Measurements from ENCODE around the gene SLC9A9.
"Not testable (repeated sequence)": the region's sequence is repeated elsewhere in the genome, so short reads cannot be mapped to it uniquely, and the experiment has no call there.

Gene SLC9A9

DNA sequence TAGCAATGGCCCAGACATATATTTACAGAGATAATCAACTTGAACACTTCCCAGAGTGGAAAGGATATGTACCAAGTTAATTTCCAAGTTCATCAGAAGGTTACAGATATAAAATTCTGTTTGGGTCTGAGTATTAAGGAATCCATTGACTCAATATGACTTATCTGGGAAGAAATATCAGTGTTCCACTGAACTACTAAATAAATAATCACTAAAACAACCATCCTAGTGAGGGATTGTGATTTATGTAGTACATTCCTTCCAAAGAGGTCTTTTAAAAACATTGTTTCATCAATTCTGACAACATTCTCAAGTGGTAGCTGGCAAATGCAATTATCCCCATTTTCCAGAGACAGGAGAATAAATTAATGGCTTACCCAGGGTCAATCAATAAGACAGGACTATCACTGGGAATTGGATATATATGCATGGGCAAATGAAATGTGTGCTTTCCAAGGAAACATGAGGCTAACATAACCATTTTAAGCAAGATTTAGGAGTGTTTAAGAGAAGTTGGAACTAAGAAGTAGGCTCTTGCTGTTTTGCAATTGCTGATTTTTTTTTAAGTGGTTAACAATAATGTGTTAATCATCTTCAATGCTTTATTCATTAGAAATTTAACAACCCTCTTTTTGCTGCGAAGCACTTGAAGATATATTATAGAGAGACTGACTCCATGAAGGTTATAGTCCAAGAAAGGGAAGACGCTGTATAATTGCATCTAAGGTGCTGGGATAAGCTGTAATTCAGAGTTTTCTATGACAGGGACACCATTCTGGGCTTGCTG is 37.9 kb downstream of the SLC9A9 start:
- no peak for DNase-seq (ENCODE audit: low spot score)

DNA sequence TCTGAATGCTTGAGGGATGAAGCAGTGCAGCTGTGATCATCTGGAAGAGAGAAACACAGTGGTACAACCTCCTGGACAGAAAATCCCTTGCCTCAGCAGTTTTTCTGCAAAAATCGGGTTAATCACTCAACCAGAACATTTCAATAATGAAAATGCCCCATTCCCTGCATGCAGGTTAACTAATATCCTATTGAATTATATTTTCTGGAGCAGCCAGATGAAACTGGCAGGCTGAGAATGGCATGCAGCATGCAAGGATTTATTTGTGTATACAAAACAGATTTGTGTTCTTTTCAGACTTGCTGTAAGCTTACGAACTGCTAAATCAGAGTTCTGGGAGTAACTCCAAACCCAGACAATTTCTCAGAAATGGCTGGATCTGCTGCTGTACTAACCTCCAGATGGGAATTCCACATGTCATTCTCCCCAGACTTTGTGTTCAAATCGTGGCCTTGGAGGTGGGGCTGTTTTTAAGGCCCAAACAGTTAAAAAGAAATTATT is 39.1 kb downstream of the SLC9A9 start:
- DNase-seq (ENCODE audit: low spot score) = no peak

DNA sequence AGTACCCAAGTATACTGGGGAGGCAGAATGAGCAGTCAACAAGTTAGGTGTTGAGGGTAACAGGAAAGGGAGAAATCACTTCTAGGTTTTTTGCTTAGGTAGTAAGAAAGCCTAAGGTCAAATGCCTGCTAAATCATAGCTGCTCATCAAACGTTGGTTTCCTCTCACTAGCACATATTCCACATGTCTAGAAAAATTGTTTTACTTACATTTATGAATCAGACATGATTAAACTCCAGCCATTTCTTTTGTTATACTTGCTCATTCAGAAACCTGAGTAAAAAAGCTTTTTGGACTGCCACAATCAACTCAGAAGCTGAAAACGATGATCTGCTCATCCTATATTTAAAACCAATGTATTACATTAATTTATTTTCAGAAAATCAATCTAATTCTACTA is 40.2 kb downstream of the SLC9A9 start:
- DNase-seq (ENCODE audit: low spot score) = peak; percentile 47

DNA sequence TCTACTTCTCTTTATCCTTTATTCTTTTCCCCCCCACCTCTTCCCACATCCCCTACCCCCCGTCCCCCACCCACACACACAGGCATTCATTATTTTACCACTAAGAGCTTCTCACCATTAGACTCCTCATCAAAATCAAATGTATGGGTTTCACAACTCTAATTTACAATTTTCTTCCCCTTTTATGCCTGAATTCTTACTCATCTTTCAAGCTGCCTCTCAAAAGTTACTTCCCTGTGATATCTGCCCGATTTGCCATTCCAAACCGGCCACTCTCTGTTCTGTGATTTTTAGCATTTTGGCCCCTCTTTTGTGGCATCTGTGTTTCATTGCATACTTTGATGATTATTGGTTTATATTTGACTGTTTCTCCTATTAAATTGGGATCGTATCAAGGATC is 42.2 kb downstream of the SLC9A9 start:
- DNase-seq (ENCODE audit: low spot score) = no peak

DNA sequence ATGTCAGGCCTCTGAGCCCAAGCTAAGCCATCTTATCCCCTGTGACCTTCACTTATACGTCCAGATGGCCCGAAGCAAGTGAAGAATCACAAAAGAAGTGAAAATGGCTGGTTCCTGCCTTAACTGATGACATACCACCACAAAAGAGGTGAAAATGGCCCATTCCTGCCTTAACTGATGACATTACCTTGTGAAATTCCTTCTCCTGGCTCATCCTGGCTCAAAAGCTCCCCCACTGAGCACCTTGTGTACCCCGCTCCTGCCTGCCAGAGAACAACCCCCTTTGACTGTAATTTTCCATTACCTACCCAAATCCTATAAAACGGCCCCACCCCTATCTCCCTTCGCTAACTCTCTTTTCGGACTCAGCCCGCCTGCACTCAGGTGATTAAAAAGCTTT is 42.8 kb downstream of the SLC9A9 start:
- not testable (repeated sequence) for DNase-seq (ENCODE audit: low spot score)

DNA sequence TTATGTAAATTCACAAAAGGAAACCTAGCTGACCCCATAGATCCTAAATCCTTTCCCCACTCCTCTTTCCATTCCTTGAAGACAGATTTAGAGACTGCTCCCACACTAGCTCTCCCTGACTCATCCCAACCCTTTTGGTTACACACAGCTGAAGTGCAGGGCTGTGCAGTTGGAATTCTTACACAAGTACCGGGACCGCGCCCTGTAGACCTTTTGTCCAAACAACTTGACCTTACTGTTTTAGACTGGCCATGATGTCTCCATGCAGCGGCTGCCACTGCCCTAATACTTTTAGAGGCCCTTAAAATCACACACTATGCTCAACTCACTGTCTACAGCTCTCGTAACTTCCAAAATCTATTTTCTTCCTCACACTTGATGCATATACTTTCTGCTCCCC is 47.2 kb downstream of the SLC9A9 start:
- DNase-seq (ENCODE audit: low spot score) = not testable (repeated sequence)

DNA sequence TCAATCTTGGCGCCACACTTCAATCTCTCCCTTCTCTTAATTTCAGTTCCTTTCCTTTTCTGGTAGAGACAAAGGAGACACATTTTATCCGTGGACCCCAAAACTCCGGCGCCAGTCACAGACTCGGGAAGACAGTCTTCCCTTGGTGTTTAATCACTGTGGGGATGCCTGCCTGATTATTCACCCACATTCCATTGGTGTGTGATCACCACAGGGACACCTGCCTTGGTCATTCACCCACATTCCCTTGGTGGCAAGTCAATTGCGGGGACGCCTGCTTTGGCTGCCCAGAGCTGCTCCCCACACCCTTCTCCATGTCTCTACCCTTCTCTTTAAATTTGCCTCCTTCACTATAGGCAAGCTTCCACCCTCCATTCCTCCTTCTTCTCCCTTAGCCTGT is 50.1 kb downstream of the SLC9A9 start:
- not testable (repeated sequence) for DNase-seq (ENCODE audit: low spot score)

DNA sequence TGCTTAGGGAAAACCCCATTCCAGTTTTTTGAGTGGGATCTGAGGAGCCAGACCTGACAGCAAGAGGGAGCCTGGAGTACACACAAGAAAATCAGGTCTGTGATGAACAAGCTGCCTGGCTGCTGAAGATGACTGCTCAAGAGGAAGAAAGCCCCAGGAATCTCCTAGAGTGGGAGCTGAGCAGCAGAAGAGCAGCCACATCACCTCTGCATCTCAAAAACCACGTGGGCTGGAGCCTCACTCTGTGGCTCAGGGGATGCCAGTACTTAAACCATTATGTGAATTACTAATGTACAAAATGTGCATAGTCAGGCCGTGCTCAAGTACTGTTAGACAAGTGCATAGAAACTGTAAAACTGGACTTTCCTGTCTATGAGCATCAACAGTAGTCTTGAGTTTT is 52.4 kb downstream of the SLC9A9 start:
- no peak for DNase-seq (ENCODE audit: low spot score)

DNA sequence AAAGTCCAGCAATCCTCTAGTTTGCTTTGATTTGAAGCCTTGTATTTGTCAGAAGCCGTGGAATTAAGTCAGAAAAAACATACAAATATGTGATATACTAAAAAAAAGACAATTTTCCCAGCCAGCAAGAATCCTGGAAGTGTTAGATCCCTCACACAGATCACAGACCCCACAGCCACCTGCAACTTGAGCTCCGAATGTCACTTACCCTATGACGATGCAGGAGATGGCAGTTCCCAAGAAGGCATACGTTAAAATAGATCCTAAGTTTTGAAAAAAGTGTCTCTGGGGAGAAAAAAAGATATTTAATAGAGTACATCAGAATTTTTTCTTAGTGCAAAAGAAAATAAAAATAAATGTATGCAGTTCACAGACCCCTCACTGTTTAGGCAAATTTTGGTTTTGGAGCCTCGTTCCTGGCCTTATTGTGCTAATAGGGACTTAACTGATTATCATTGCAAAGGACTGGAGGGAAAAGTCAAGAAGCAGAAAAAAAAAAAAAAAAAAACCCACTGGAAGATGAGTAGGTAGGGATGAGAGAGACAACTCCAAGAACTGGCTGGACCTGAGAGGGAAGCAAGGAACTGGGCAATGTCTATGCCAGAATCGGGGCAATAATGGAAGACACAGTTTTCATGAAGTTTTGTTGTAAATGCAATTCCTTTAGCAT is 53.3 kb downstream of the SLC9A9 start:
- DNase-seq (ENCODE audit: low spot score) = no peak

DNA sequence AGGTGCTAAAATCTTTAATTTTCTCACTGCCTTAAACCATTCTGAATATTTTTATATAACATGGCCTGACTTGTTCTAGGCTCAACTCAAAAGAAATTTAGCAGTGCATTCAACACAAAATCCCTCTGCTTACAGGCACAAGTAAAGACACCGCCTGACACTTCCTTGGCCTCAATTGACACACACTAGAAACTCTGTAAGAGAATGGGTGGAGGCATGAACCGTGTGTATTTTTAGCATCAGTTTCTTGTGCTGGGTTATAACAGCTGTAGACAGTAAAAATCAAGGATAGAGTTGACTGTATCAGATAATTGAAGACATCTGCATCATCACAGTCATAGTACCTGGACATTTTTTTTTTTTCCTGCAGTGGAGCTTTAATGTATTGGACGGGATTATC is 54.3 kb downstream of the SLC9A9 start:
- DNase-seq (ENCODE audit: low spot score) = no peak

DNA sequence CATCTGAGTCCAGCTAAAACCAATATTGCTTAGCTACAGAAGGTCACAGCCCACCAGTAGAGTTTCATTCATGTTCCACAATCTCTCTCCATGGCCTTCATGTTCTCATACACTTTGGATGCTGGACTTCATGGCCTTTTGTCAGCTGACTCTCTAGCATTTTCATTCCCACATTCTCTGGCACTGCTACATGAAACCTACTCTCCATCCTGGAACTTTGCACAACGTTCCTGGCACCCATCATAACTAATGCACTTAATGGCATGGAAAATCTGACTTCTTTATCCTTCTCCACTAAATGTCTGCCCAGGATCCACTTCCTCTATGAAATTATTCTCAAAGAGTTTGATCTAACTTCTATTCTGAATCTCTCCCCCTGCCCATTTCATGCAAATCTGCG is 56.9 kb downstream of the SLC9A9 start:
- no peak for DNase-seq (ENCODE audit: low spot score)

DNA sequence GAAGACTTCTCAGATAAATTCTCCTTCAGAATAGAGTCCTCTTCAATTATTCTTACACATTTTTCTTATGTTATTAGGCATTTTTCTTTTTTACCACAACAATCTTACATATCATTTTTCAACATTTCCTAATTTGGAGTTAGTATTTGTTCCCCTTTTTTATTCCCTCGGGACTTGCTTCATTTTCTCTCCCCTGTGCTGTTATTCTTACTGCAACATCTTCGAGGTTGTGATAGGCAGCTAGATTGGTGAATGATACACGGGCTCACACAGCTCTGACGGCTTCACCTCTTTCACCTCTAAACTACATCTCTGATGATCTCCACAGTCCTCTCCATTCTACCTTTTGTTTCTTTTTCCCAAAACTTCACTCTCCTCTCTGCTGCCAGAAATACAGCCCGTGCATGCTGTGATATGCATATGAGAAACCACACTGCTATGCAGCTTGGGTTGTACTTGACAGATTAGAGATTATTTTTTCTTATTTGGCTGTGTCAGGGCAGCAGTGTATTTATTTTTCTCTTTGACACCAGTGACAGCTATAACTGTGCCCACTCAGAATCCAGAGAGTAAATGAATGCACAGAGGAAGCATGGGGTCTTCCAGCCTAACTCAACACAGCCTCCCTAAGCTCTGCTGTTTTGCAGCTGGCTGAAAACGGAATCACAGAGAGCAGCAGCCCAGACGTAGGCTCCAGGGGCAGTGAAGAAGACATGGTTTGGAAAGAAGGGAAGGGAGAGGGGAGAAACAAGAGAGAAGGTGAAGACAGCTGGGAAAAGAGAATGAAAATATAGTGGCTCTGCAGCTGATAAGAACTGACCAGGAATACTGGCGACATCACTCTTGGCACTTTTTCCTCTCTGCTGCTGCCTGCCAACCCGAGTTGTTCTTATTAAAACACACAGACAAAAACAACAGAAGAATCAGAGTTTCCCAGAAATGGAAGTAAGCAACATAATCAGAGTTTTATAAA is 61.8 kb downstream of the SLC9A9 start:
- no peak for DNase-seq (ENCODE audit: low spot score)

DNA sequence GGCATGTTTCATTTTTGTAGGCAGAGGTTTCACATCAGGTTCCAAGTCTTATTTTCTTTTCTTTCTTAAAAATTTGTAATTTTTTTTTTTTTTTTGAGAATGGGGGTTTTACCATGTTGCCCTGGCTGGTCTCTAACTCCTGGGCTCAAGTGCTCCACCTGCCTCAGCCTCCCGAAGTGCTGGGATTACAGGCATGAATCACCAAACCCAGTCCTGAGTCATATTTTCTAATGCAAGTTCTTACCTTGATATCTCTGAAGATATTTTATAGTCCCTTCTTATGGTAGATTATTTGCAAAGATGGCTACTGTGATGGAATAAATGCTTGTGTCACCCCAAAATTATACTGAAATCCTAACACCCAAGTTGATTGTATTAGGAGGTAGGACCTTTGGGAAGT is 63.8 kb downstream of the SLC9A9 start:
- DNase-seq (ENCODE audit: low spot score) = no peak

DNA sequence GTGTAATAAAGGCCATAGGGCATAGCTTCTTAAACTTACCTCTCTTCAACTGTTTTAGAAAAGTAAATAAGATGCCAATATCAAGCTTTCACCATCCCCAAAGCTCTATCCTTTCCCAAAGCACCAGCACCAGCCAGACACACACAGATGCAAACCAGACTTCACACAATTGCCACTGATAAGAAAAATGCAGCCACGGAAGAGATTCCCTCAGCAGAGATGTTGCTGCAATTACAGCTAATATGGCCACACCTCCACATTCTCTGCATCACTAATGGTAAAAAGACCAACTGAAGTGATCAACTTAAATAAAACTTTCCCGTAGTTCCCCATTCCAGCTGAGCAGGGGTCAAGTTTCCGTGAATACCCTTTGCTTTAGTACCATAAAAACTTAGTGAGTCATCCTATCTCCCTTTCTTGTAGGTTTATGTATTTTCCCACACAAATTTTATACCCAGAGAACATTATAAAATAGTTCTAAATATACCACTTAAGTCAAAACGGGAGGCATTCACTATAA is 64.4 kb downstream of the SLC9A9 start:
- no peak for DNase-seq (ENCODE audit: low spot score)

DNA sequence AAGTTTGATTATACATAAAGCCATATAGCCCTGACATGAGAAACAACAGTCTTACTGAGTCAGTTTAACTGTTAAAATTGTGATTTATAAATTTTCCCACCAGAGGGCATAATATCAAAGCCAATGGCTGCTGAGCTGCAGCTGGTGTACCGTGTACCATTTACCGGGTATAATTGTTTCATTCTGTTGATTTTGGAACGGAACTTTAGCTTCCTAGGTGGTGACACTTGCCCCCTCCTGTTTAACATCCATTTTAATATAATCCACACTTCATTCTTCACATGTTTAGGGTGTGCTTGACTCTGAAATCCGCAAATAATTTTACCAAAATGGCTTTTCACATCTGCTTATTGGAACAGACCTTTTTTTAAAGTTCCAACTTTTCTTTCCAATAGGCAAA is 72.8 kb downstream of the SLC9A9 start:
- peak; percentile 67 for DNase-seq (ENCODE audit: low spot score)

DNA sequence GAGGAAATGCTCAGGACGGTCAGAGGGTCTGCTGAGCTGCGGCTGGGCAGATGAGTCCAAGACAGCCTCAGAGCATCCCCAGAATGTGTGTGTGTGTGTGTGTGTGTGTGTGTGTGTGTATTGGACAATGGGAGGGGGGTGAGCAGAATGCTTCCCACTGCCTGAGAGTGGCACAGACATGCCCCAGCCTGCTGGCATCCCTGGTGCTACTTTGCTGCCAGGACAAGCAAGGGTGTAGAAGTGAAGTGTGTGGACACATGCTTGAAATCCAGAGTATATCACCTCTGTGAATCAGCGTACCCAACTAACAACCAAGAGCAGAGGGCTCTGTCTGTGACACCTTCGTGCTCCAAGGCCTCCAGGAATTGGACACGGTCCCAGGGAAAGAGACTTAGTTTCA is 76.3 kb downstream of the SLC9A9 start:
- no peak for DNase-seq (ENCODE audit: low spot score)

DNA sequence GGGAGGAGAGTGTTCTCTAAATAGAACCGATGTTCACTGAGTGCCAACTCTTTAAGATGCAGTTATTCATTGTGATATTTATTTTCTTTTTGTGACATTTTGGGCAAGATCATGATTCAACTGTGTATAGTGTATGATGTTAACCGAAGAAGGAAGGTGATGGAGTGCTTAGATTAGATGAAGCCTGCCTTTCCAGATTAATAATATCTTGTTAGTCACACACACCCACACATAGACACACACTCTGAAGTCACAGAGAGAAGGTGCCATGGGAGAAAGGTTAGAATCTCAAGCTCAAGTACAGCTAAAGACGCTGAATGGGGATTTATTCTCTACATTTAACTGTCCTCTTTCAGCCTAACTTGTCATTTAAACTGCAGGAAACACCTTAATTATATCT is 77.0 kb downstream of the SLC9A9 start:
- DNase-seq (ENCODE audit: low spot score) = no peak

DNA sequence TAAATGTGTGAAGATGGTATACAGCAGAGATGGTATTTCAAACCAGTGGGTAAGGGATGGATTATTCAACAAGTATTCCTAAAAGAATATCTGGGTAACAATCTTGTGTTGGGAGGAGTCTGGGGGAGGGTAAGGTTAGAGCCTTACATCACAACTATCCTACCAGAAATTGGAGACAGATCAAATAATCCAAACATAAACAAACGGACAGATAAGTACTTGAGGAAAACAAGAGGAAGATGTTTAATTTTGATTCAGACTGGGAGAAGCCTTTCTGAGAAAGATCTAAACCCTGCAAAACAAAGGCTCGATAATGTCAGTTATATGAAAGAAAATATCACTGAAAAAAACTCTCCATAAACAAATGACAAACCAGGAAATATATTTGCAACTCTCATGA is 77.9 kb downstream of the SLC9A9 start:
- no peak for DNase-seq (ENCODE audit: low spot score)

DNA sequence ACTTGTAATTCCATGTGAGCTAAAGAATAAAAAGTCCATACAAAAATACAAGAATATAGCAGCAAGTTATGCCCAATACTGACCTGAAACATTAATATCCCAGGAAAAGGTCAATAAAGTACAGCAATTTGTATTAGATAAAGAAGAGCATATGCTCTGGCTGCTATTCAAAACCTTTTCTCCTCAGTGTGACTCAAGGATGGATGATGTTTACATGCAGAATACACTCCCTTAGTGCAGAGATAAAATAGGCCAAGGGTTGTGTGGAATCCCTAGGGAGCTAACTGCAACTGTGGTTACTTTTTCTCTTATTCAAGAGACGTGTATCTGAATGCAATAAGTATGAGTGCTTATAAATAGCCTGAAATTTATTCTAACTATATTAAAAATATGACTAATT is 78.7 kb downstream of the SLC9A9 start:
- no peak for DNase-seq (ENCODE audit: low spot score)

DNA sequence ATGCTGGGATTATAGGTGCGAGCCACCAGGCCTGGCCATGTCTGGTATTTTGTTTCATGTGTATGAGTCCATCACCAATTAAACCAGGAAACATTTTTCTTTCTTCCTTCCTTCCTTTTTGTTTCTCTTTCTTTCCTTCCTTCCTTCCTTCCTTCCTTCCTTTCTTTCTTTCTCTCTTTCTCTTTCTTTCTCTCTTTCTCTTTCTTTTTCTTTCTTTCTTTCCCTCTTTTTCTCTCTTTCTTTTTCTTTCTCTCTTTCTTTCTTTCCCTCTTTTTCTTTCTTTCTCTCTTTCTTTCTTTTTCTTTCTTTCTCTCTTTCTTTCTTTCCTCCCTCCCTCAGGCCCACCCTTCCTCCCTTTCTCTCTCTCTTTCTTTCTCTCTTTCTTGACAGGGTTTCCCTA is 83.4 kb downstream of the SLC9A9 start:
- no peak for DNase-seq (ENCODE audit: low spot score)

DNA sequence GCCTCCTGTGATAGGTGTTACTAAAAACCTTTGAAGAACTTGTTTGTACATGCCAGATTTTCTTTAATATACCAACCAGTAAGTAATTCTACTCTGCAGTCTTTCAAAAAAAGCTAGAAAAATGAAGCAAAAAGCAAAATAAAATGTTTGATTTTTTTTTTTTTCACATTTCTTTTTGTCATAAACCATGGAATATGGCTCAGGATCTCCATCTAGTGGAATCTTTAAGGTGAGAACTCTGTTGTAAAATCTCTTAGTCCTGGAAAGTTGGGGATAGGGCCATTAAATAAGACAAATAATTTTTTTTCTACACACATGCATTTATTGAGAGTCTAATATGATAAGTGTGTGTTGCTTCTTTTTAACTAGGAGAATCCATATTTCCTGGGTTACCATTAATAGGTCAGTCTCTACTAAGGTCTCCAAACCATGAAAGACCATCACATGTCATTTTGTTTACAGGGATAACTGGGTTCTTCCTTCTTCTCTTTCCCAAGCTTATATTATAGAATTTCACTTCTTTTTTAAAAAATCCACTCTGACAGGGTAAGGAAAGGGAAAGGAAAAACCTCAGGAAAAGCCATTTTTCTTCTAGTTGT is 84.6 kb downstream of the SLC9A9 start:
- no peak for DNase-seq (ENCODE audit: low spot score)

DNA sequence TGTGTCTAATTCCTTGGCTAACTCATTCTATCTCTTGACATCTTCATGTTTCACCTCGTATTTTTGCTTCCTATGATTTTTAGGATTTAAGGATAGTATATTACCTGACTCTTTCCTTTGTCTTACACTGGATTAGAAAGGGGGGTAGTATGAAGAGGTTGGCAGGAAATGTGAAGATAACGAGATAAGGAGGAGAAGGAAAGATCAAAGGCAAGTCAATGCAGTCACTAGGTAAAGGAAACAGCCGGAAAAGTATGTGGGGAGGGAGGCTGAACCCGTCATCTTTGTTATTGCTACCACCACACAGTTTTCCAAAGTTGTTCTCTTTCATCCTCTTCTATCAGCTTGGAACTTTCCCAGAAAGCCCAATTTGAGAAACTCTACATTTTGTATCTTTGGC is 90.6 kb downstream of the SLC9A9 start:
- DNase-seq (ENCODE audit: low spot score) = no peak

Data from activated CD4-positive, alpha-beta T cell treated with anti-CD3 and anti-CD28 coated beads, Interleukin-2, Interleukin-4, amounts not matched to agents 100 ng/mL and 50 ng/mL, durations not matched to agents 16 hours and 8 hours (primary cell).